GM20000 (cell line): ENCODE measurements around the gene TPT1.
A peak's percentile ranks its signal among the peaks of the same experiment; 100 is the strongest.

Experiments
- DNase-seq: peaks from one replicate; pipeline ENCODE4 v3.0.0; 2012; ENCODE audit warnings: low spot score
- CTCF ChIP-seq: IDR thresholded peaks from 2 replicates; pipeline ENCODE4 v1.5.1; 2012; ENCODE audit warnings: mild to moderate bottlenecking, control low read depth; ENCODE audit errors: extremely low read depth, missing control alignments

TPT1 gene

GRCh38 chr13:45331123-45331619 lies 9.8 kb downstream of the TPT1 start:
- no peak for DNase-seq

GRCh38 chr13:45328661-45329111 lies 12.3 kb downstream of the TPT1 start:
- no peak for DNase-seq
- TF ChIP-seq CTCF: no peak

More at GRCh38 chr13:45331123-45331619, 9.8 kb downstream of the TPT1 start:
- TF ChIP-seq CTCF: no peak

- no peak for DNase-seq
- TF ChIP-seq CTCF: no peak
Observed at GRCh38 chr13:45327253-45327955, 13.6 kb downstream of the TPT1 start.

GRCh38 chr13:45325806-45326205 lies 15.2 kb downstream of the TPT1 start:
- no peak for DNase-seq
- no peak for TF ChIP-seq CTCF

- TF ChIP-seq CTCF: no peak
- no peak for DNase-seq
Observed at GRCh38 chr13:45320876-45321629, 19.9 kb downstream of the TPT1 start.

- DNase-seq: no peak
- no peak for TF ChIP-seq CTCF
Observed at GRCh38 chr13:45316996-45317395, 24.0 kb downstream of the TPT1 start.

GRCh38 chr13:45316338-45316737 lies 24.6 kb downstream of the TPT1 start:
- DNase-seq: peak; percentile 39

More at GRCh38 chr13:45316338-45316737, 24.6 kb downstream of the TPT1 start:
- TF ChIP-seq CTCF: no peak
